Ovary (tissue), 3 donors: Measurements from ENCODE around the gene RFC2.

Experiments
- EP300 ChIP-seq: sonication (generic); formaldehyde crosslinking; IDR thresholded peaks from one replicate; pipeline ENCODE4 v1.6.1; 2017; ENCODE audit warnings: antibody characterized with exemption
- POLR2A ChIP-seq: fragments of 450-650 bp; IDR thresholded peaks from one replicate; pipeline ENCODE4 v1.6.1; 2017; ENCODE audit warnings: antibody characterized with exemption, mild to moderate bottlenecking, moderate library complexity
- TF ChIP-seq, protein P1 (sequence below), 3 donors: fragments of 450-650 bp in 2 of 3; fragments of 200-600 bp in 1 of 3; IDR thresholded peaks; one replicate each; pipeline versions ENCODE4 v1.5.1 to v1.8.0; 2016 to 2022; ENCODE audit warnings: antibody characterized with exemption in 3 of 3, mild to moderate bottlenecking in 1 of 3
- donor health status: DM: no; HTN: no; CAD: no.

DNA sequence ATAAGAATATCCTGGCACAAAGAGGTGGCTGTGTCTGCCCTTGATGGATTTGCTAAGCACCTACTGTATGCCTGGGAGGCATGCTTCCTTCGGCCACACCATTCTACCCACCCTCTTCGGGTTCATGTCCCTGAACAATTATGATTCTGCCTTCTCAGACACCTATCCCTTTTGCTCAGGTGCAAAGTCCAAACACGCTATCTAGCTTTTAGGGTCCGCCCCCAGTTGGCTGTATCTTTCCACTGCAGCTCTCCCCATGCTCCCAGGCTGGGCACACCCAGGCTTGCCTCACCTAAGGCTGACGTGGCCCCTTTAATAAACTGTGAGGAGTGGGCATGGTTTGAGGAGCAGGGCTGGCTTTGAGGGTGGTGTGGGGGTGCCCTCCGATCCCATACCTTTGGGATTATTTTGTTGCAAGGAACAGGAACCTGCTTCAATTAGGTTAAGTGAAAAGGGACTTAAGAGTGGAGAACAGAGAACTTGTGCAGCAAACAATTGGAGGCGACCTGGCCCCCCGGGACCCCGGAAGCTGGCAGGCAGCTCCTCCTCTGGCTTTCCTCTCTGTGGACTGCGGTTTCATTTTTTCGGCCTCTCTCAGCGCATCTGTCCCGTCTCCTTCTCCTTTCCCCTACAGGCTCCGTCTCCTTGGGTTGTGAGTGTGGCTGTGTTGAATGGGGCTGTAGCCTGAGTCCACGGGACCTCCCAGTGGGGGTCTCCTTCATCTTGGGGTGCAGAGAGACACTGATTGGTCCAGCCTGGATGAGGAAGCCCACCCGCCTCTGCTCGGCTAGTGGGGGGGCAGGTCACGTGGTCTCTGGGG lies 38.8 kb upstream of the RFC2 start:
- TF ChIP-seq, protein P1, sequence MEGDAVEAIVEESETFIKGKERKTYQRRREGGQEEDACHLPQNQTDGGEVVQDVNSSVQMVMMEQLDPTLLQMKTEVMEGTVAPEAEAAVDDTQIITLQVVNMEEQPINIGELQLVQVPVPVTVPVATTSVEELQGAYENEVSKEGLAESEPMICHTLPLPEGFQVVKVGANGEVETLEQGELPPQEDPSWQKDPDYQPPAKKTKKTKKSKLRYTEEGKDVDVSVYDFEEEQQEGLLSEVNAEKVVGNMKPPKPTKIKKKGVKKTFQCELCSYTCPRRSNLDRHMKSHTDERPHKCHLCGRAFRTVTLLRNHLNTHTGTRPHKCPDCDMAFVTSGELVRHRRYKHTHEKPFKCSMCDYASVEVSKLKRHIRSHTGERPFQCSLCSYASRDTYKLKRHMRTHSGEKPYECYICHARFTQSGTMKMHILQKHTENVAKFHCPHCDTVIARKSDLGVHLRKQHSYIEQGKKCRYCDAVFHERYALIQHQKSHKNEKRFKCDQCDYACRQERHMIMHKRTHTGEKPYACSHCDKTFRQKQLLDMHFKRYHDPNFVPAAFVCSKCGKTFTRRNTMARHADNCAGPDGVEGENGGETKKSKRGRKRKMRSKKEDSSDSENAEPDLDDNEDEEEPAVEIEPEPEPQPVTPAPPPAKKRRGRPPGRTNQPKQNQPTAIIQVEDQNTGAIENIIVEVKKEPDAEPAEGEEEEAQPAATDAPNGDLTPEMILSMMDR (IDR thresholded peaks at IDR 0.05) = no peak
- no peak for TF ChIP-seq POLR2A
- TF ChIP-seq EP300 = no peak
